T-helper 9 cell (primary cell): ENCODE results near the gene GOLM1.
"Not testable (repeated sequence)": the region's sequence is repeated elsewhere in the genome, so short reads cannot be mapped to it uniquely, and the experiment has no call there.

ENCODE experiments used
- DNase-seq: peaks from one replicate; pipeline ENCODE4 v3.0.0-alpha.2; 2020
- total RNA-seq, 2 donors: gene quantifications; one replicate each; lab custom pipeline; 2026; lab: John Stamatoyannopoulos, UW

GOLM1 gene, protein sequence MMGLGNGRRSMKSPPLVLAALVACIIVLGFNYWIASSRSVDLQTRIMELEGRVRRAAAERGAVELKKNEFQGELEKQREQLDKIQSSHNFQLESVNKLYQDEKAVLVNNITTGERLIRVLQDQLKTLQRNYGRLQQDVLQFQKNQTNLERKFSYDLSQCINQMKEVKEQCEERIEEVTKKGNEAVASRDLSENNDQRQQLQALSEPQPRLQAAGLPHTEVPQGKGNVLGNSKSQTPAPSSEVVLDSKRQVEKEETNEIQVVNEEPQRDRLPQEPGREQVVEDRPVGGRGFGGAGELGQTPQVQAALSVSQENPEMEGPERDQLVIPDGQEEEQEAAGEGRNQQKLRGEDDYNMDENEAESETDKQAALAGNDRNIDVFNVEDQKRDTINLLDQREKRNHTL
- 0.48 to 0.98 reads per million in 2 donors for total RNA-seq

DNA sequence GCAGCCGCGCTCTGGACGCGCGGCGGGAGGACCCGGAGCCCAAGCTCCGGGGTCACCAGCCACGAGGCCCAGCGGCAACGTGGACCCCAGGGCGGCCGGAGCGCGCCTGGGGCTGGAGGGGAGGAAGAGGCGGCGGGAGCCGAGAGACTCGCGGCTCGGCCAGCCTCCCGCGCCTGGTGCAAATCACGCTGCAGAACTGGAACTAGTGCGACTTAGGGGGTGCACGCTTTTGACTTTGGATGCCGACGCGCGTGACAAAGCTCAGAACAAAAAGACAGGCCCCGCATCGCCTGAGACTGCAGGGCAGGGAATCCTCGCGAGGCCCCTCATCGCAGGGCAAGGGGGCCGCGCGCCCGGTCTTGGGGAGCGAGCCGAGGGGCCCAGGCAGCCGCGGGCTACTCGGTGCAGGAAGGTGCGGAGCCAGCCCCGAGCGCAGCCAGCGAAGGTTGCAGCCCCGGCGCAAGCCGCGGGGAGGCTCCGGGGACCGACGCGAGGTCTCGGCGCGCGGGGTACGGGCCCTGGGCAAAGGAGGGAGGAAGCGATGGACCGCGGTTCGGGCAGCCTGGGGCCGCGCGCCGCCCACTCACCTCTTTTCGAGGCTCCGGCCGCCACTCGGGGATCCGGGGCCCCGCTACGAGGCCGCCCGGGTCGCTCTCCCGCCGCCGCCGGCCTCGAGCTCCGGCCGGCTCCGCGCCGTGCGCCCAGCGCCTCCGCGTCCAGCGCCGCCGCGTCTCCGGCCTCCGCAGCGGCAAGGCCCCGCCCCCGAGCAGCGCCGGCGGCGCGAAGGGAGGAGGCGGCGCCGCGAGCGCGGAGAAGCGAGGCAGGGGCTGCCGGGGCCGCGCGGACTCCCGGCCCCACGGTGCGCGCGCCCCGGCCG lies at the start of gene GOLM1:
Gene GOLM1 (minus strand): TSS at position 735 of the 877 bp plus-strand sequence. CDS start 20,238 bp downstream, outside the sequence.
- DNase-seq, result no peak

DNA sequence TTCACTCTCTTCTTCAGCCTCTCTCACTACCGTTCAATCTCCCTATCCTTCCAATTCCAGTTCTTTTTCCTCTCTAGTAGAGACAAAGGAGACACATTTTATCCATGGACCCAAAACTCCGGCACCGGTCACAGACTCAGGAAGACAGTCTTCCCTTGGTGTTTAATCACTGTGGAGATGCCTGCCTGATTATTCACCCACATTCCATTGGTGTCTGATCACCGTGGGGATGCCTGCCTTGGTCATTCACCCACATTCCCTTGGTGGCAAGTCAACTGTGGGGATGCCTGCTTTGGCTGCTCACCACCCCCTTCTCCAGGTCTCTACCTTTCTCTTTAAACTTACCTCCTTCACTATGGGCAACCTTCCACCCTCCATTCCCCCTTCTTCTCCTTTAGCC lies 47.3 kb upstream of the GOLM1 start:
- not testable (repeated sequence) for DNase-seq

DNA sequence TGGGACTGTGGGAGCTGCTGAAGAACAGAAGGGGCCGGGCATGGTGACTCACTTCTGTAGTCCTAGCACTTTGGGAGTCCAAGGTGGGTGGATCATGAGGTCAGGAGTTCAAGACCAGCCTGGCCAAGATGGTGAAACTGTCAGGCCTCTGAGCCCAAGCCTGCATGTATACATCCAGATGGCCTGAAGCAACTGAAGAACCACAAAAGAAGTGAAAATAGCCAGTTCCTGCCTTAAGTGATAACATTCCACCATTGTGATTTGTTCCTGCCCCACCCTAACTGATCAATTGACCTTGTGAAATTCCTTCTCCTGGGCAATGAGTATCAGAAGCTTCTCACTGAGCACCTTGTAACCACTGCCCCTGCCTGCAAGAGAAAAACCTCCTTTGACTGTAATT lies 46.6 kb upstream of the GOLM1 start:
- DNase-seq, result not testable (repeated sequence)

DNA sequence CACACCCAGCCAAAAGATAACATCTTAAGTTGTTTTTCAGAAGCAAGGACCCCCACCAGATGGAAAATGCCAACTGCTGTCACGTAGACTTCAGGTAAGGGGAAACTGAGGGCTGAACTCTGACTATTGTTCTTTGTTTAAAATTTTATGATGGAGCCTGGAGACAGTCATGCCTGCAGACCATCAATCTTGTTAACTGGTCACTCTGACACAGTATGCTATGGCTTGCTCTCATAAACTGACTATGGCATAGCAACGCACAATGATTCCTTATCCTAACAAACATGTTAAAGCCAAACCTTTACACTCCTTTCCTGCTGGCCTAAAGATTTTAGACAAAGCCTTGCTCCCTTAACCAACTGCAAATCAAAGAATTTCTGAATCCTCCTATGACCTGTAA lies 43.6 kb upstream of the GOLM1 start:
- DNase-seq, result no peak

DNA sequence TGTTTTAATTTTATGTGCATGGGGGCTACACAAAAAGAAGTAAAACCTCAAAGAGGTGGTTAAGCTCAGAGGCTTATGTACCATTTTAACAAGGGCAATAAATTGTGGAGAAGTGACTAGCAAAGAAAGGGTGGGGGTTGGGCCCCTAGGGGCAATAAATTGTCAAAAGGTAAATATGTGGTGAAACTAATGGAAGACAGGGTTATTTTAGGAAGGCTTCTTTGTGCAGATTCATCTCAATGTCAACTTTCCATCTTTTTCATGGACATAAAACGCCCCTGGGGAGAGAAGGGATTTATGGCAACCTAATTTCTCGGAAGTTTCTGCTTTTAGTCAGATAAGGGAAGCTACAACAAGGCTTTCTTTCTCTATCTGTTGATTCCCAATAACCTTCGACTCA lies 42.5 kb upstream of the GOLM1 start:
- DNase-seq, result no peak

DNA sequence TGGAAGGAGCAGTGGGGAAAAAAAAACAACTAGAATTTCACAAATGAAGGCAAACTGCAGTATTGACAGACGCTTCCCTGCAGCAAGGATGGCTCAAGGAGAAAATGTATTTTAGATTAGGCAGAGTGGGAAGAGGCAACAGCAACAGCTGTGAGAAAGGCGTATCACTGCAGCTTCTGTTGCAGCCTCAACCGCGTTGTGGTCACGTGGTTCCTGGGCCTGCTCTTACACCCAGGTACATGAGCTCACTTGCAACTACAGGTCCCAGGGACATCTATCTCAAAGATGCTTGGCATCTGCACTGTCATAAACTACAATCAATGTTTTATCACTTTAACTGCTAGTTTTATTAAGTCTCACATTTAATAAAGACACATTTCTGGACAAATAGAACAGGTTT lies 36.0 kb upstream of the GOLM1 start:
- DNase-seq, result no peak

DNA sequence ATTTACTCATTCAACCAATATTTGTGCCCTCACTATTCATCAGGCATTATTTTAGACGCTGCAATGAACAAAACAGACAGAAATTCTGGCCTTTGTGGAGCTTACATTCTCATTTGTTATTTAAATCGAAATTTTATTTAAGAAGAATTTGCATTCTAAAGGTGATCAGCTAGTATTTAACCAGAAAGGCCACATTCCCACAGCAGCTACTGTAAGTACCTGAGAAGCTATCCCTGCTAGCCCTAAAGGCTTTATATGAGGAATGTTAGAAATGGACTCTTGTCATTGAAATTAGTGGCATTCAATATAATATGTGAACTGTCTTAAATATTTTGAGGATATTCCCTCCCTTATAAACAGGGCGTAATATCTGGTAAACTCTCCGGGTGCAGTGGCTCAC lies 35.0 kb upstream of the GOLM1 start:
- DNase-seq, result no peak

DNA sequence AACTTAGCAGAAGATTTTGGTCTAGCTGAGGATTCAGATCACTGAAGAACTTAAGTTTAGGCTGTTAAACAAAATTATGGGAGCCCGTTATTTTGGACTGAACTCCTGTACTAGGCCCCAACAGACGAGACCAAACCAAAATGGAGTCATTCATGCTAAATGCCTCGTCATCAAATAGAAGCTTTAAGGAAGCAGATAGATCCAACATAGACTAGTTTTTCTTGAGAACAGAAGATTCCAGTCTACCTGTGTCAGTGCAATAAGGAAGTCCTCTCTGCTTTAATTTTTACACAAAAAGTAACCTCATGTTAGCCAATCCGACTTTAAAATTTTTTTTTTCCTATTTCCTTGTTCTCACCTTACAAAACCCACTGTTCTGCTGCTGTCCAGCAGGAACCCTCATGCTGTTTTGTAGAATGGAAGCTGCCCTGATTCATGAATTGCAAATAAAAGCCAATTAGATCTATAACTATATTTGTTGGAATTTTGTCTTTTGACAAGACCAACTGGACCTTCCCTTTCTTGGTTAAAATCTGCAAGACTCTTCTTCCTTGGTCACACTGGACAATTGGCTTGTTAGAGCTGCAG lies 29.0 kb upstream of the GOLM1 start:
- DNase-seq, result no peak

DNA sequence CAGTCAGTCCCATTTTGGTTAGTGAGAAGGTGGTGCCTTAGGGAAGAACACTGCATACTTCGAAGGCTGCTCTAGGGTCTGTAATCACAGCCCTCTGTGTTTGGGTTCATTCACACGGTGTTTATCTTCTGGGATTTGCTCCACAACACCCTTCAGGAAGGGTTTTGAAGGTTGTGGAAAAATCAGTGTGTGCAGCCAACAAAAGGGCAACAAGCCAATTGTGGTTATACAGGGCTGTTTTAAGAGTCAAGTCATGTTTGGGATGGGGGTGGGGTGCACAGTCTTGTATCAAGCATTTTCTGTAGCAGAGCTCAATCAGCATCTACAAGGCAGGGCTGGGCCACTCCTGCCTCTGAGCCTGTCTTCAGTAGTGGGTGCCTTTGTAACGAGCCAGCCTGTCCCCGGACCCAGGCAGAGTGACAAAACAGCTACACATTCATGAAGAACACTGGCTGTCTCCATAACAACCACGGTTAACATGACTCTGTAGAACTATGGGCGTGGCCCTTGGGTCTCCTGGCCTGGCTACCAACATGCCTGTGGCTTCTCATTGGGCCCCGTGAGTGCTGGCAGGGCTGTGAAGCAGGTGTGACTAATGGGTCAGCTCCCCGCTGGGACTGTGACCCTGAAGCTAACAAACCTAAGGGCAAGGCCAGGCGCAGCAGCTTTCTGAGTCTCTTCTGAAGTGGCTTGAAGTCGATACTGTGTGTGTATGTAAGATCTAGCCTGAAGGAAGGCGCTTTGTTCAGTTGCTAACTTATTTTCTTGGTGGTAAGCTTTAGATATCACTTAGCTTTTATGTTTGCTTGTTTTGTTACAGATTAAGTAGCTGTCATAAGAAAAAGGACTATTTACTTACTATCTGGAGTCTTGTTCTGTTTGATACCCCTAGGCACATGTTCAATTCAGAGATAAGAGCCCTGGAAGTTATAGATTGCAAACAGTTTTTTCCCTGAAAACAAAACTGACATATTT lies 27.9 kb upstream of the GOLM1 start:
- no peak for DNase-seq

DNA sequence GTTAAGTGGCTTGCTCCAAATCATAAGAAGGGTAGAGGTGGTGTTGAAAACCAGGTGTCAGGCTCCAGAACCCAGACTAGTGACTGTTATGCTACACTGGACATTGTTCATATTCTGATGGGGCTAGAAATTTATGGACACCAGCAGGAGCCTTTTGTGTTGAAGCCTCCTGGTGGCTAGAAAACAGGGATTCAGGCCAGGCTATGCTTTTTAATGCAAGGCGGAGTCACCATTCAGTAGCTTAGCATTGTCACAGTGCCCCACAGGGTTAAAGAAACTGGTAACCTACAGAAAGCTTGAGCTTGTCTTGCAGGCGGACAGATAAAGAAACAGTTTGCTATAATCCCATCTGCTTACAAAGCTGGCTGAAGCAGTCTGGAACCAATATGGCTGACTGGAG lies 23.0 kb upstream of the GOLM1 start:
- DNase-seq, result no peak

DNA sequence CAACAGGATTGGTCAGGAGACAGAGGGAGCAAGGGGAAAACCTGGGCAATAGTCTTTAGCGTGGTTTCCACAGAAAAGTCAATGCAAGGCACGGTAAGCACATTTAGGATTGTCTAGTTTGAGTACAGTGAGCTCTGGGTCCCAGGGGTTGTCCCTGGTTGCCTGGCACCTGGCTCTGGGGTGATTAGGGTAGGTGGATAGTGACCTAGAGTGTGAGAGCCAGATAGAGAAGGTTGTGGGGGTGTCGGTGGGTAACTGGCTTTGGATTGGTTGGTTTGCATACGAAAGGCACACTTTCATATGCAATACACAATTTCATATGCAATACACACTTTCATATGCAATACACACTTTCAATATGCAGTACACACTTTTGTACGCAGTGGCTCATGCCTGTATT lies 20.1 kb upstream of the GOLM1 start:
- DNase-seq, result no peak

DNA sequence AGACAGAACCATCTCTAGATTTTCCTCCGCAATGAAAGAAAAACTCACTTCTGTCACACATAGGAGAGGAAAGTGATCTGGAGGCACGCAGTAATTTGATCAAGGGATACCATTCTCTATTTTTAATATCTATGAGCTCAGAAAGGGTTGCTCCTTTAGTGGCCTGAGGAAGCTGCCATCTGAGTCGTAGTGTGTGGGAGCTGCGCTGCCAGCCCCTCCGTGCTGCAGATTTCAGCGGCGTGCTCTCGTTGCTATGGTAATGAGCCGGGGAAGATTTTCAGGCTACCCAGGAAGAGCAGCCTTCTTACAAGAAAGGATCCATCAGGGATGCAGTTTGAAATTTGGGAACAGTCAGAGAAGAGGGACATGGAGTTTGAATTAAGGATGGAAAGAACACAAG lies 17.1 kb upstream of the GOLM1 start:
- DNase-seq, result no peak

DNA sequence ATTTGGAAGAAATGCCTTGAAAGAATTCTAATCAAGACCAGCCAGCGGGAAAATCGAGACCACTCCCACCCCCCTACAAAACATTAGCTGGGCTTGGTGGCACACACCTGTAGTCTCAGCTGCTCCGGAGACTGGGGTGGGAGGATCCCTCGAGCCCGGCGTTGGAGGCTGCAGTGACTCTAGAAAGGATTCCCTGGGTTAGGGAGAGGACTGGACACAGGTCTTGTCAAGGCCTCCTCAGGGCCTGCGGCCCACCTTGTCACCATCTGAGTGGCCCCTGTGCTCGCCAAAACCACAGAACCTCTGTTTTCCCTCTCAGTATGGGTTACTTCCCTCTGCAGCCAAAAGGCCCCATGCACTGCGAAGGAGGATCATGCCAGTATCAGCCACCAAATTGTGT lies 16.5 kb upstream of the GOLM1 start:
- DNase-seq, result no peak

DNA sequence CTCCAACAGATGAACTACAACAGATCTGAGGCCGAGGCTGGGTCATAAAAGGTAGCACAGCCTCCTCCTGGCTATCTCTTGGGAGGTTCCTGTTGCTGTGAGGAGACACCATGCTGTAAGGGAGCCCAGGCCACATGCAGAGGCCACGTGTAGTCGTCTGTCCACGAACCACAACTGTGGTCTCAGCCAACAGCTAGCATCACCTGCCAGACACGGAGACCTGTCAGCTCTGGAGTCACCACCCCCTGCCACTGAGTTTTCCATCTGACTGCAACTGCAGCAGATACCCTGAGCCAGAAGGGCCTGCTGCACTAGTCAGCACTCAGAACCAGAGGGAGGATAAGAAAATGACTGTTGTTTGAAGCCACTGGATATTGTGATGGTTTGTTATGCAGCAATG lies 12.7 kb upstream of the GOLM1 start:
- no peak for DNase-seq

DNA sequence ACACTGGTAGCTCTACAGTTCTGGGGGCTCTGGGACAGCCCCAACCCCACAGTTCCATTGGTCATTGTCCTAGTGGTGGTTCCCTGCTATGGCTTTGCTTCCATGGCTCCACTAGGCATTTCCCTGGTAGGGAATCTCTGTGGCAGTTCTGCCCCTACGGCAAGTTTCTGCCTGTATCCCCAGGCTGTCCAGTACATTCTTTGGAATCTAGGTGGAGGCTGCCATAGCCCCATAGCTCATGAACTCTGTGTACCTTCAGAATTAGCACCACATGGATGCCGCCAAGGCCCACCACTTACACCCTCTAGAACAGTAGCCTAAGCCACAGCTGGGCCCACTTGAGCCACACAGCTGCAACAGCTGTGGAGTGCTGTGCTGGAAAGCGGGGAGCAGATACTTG lies 3.3 kb upstream of the GOLM1 start:
- no peak for DNase-seq

DNA sequence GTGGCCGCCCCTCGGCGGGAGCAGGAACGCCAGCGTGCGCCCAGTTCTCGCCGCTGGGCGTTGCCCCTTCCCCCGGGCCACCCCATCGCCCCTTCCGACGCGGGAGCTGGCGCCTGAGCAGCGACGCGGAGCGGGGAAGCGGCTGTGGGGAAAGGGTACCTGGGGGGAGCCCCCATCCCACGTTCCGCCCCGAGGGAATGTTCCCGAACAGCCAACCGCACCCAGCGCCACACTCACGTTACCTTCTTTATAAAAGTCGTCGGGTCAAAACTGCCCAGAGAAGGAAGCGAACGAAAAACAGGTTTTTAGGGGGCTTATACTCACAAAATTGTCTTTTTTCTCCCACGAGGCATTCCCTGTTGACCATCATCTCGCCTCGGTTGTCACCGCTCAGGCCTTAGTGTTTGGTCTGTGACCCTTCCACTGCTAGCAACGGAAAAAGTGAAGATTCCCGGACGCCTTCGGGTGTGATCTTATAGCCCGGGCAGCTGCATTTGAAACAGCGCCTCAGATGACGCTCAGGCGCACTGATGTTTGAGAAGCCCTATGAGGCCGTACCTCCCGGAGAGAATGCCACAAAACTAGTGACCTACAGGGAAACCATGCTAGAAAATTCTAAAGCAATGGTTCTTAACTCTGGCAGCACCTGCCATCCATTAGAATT lies 475 bp upstream of the GOLM1 start:
- DNase-seq, result no peak

DNA sequence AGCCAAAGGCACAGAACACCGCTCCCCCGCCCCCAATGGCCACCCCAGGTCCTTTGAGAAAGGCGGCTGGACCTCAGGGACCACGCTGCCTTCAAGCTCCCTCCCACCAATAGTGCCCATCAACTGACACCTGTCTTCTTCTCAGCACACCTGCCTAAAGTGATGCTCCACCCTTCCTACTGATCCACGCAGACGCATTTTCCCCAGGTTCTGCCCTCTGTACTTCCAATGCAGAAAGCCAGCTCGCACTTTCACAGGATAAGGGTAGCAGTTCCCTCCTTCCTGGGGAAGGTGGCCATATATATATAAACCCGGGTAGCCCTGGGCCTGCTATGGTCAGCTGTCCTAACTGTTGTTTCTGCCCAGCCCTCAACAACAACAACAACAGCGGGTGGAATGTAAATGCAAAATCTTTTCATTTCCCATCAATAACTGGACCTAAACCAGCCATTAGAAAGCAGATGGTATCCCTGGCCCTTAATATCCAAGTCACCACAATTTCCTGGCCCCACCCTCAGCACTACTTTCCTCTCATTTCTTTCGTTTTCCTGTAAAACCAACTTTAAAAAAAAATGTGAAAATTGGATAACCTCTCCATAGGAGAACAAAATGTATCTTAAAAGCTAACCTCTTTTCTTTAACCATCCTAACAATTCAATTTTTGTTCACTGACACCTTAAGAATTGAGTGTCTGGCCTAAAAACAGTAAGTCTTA lies 1.7 kb downstream of the GOLM1 start:
- DNase-seq, result no peak

DNA sequence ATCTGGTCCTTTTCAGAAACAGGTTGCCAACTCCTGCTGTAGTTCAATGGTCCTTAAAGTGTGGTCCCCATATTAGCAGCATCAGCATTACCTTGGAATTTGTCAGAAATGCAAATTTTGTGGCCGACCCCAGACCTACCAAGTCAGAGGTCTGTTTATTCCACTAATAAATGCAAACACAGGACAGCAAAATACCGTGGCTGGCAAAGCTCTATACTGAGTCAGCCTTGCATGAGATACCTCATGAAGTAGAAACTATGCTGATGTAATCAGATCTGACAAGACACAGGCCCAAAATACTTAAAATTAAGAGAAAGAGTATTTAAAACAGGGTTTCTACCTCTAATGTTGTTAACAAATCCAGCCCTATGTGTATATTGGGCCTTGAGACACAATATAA lies 3.0 kb downstream of the GOLM1 start:
- no peak for DNase-seq

DNA sequence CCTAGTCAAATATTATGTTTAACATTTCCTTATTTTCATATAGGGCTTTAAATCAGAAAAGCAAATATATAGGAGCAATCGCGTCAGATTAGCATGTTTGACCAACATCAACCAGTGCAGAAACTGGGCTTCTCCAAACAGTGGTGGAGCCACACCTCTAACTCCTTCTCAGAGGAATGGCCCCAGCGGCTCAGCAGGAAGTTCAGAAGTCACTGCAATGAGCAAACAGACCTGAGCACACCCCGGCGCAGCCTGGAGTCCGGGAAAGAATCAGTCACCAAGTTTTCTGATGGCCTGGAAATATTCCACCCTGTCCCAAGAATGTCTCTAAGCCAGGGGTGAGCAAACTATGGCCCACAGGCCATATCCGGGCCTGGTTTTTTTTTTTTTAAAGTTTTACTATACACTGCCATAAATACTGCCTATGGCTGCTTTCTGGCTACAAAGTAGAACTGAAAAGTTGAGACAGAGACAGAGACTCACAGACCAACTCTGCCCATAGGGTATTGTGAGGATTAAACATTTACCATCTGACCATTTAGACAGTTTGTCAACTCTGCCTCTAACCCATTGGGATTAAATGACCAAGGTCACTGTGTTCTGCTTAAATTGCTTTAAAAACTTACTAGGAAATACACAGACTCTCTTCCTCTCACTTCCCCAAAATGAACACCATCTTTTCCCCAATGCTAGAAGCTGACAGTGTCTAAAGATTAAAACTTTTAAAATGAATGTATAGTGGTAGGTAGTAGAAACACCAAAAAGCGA lies 5.4 kb downstream of the GOLM1 start:
- no peak for DNase-seq

DNA sequence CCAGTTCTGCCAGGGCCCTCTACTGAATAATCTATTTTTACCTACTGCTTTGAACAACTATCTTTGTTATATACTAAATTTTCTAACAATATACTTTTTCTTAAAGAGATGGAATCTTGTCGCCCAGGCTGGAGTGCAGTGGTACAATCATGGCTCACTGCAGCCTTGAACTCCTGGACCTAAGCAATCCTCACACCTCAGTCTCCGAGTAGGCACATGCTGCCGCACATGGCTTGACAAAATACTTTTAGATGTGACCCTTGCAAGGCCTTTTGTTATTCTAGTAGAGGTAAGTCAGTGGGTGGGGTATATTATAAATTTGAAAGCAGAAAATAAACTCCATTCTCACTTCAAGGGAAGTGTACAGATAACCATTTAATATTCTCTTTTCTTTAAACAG lies 7.9 kb downstream of the GOLM1 start:
- no peak for DNase-seq
